ENCODE results near the gene RNF112. TPM values are rescaled to one million over a fixed set of nuclear protein-coding genes. Genes with fewer than 3 reads are reported as not detected.
A peak's percentile ranks its signal among the peaks of the same experiment; 100 is the strongest.

Gene RNF112
- total and polyA plus RNA-seq, 2 experiments from 2014 or later = 0.83 to 9.1 TPM

DNA sequence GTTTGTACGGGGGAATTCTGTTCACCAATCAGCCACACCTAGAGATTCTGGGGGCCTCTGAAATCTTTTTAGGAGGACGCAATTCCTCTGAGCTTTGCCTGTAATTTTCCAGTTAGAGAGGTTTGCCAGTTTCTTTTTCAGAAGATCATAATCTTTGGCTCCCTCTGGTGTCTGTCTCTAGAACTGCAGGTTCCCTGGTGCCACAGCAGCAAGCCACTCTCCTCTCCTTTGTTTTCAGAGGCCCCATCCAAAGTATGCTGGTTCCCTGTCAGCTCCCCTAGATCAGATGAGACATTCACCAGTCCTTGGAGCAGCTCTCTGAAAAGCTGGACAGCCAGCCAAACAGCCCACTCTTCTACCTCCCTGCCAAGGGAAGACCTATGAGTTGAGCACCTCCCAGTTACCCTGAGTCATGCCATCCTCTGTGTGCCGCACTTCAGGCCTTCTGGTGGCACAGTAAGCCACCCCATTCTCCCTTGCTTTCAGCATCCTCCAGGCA is 36.1 kb downstream of the RNF112 start:
- Histone ChIP-seq H3K27ac (peak overlapping the region; percentile 85), H3K9ac (peak overlapping the region; percentile 63)
- 24 to 28% methylated on average over 3 of the region's 3 CpGs for WGBS, 2 experiments (ENCODE audit: low coverage in 1 of 2, low lambda C conversion rate in 2 of 2, missing lambda C conversion rate in 2 of 2)

DNA sequence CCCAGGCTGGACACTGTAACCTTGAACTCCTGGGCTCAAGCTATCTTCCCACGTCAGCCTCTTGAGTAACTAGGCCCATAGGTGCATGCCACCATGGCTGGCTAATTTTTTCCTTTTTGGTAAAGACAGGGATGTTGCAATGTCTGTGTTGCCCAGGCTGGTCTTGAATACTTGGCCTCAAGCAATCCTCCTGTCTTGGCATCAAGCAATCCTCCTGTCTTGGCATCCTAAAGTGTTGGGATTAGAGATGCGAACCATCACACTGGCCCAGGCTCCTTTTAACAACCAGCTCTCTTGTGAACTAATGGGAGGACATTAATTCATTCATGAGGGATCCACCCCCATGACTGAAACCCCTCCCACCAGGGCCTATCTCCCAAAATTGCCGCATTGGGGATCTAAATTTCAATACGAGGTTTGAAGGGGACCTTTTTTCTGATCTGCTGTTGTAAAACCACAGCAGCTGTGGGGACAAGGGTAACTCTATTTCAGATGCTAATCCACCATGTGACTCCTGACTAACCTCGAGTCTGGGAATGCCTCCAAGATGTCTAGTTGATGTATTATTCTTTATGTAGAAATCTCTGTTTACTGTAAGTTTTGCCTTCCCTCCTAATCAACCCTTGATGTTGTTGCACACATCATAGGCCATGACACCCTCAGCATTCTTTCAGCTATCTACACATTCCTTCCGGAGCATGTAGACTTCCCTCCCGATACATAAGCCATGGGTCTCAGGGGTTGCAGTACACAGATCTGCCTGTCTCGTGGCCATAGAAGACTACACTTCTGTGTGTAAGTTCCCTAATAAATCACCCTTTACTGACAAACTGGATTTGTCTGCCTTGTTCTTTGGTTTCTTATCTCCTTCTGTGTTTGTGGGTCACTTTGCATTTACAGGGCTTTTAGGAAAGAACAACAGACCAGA is 37.6 kb downstream of the RNF112 start:
- peak; percentile 95 for DNase-seq
- WGBS, 2 experiments (ENCODE audit: low coverage in 1 of 2, low lambda C conversion rate in 2 of 2, missing lambda C conversion rate in 2 of 2) = 18 to 22% methylated on average over 8 of the region's 8 CpGs
- Histone ChIP-seq H3F3A (ENCODE audit: insufficient read depth) (peaks cover 25% of the 10 kb centered on the region), H3K27ac (peak overlapping the region; percentile 85), H3K4me3 (no peak overlapping the region), H3K9me3 (ENCODE audit: low read depth) (no peaks in the 10 kb centered on the region), H2AFZ (no peak overlapping the region), H3K4me2 (ENCODE audit: unreplicated experiment) (peak overlapping the region; percentile 57), H3K9ac (peak overlapping the region; percentile 63), H3K36me3 (ENCODE audit: low read depth) (no peaks in the 10 kb centered on the region), H3K9me2 (ENCODE audit: insufficient read depth) (no peaks in the 10 kb centered on the region), H3K79me2 (ENCODE audit: insufficient read depth) (no peaks in the 10 kb centered on the region), H3K27me3 (replicated peaks; ENCODE audit: insufficient read depth) (no peaks in the 10 kb centered on the region), H3K4me1 (ENCODE audit: insufficient read depth) (peaks cover 32% of the 10 kb centered on the region), H4K20me1 (ENCODE audit: insufficient read depth) (no peaks in the 10 kb centered on the region)
- in situ Hi-C loops (cut with MboI) = no loop called here
- peak; percentile 84; the same call in 1 of the 2 replicates for TF ChIP-seq EZH2phosphoT487 (IDR thresholded peaks at IDR 0.05; ENCODE audit: insufficient read depth, low read depth)
- TF ChIP-seq EZH2 (IDR thresholded peaks at IDR 0.05; ENCODE audit: insufficient read depth, poor library complexity, severe bottlenecking) = no peak

More for the DNA sequence above, 36.1 kb downstream of the RNF112 start:
- Histone ChIP-seq H3K4me2 (ENCODE audit: unreplicated experiment) (peak overlapping the region; percentile 67), H2AFZ (peak overlapping the region; percentile 86), H3K4me3 (peak overlapping the region; percentile 31; the same call in 1 of the 2 replicates), H3K9me3 (ENCODE audit: low read depth) (no peaks in the 10 kb centered on the region), H3K27me3 (replicated peaks; ENCODE audit: insufficient read depth) (no peaks in the 10 kb centered on the region), H4K20me1 (ENCODE audit: insufficient read depth) (no peaks in the 10 kb centered on the region), H3K79me2 (ENCODE audit: insufficient read depth) (no peaks in the 10 kb centered on the region), H3K9me2 (ENCODE audit: insufficient read depth) (no peaks in the 10 kb centered on the region), H3K4me1 (ENCODE audit: insufficient read depth) (peaks cover 32% of the 10 kb centered on the region), H3F3A (ENCODE audit: insufficient read depth) (peaks cover 25% of the 10 kb centered on the region), H3K36me3 (ENCODE audit: low read depth) (no peaks in the 10 kb centered on the region)
- no peak for TF ChIP-seq EZH2phosphoT487 (IDR thresholded peaks at IDR 0.05; ENCODE audit: insufficient read depth, low read depth)
- no peak for TF ChIP-seq EZH2 (IDR thresholded peaks at IDR 0.05; ENCODE audit: insufficient read depth, poor library complexity, severe bottlenecking)
- in situ Hi-C loops (cut with MboI) = no loop called here
- DNase-seq = peak; percentile 77

DNA sequence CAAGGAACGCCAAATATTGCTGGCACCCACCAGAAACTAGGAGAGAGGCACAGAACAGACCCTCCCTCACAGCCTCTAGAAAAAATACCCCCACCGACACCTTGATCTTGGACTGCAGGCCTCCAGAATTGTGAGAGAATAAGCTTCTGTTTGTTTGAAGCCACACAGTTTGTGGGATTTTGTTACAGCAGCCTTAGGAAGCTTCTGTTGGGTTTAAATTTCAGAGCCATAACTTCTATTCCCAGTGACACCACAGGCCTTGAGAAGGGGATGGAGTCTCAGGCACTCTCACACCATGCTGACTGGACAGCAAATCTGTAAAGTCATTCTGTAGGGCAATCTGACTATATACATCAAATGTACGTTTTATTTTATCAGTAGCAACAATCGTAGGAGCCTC is 38.6 kb downstream of the RNF112 start:
- Histone ChIP-seq H3K79me2 (ENCODE audit: insufficient read depth) (no peaks in the 10 kb centered on the region), H3K4me3 (no peak overlapping the region), H3K9ac (no peak overlapping the region), H3K9me3 (ENCODE audit: low read depth) (no peaks in the 10 kb centered on the region), H3K4me1 (ENCODE audit: insufficient read depth) (peaks cover 32% of the 10 kb centered on the region), H3K4me2 (ENCODE audit: unreplicated experiment) (no peak overlapping the region), H2AFZ (no peak overlapping the region), H3K27ac (no peak overlapping the region), H3K36me3 (ENCODE audit: low read depth) (no peaks in the 10 kb centered on the region), H3K9me2 (ENCODE audit: insufficient read depth) (no peaks in the 10 kb centered on the region), H3K27me3 (replicated peaks; ENCODE audit: insufficient read depth) (no peaks in the 10 kb centered on the region), H3F3A (ENCODE audit: insufficient read depth) (peaks cover 25% of the 10 kb centered on the region), H4K20me1 (ENCODE audit: insufficient read depth) (no peaks in the 10 kb centered on the region)
- in situ Hi-C loops (cut with MboI) = loop anchor here (5.0 kb wide), 1 partner anchor 82 kb away; no protein-coding TSS in a partner anchor
- no peak for DNase-seq
- no peak for TF ChIP-seq EZH2 (IDR thresholded peaks at IDR 0.05; ENCODE audit: insufficient read depth, poor library complexity, severe bottlenecking)
- TF ChIP-seq EZH2phosphoT487 (IDR thresholded peaks at IDR 0.05; ENCODE audit: insufficient read depth, low read depth) = no peak
- WGBS, 2 experiments (ENCODE audit: low coverage in 1 of 2, low lambda C conversion rate in 2 of 2, missing lambda C conversion rate in 2 of 2) = 89 to 96% methylated on average over 4 of the region's 4 CpGs

DNA sequence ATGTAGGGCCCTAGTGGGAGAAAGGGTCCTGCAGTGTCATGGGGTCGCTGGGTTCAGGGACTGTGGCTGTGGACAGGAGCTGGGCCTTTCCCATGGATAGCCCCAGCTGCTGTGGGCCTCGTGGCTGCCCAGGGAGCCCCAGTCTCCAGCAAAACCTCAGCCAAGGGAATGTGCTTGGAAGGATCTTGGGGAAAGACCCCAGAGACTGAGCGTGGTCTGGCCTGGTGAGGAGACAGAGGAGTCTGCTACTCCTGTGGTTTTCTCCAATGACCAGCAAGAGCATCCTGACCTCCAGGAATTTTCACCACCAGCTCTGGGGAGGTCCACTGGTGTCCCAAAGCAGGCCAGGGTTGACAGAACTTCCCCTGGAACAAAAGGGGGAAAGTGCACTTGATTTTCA is 42.3 kb downstream of the RNF112 start:
- Histone ChIP-seq H3K4me3 (no peak overlapping the region), H3K9ac (no peak overlapping the region), H4K20me1 (ENCODE audit: insufficient read depth) (no peaks in the 10 kb centered on the region), H3K27ac (no peak overlapping the region), H3F3A (ENCODE audit: insufficient read depth) (peaks cover 13% of the 10 kb centered on the region), H3K79me2 (ENCODE audit: insufficient read depth) (no peaks in the 10 kb centered on the region), H3K36me3 (ENCODE audit: low read depth) (no peaks in the 10 kb centered on the region), H3K4me1 (ENCODE audit: insufficient read depth) (peaks cover 13% of the 10 kb centered on the region), H3K9me2 (ENCODE audit: insufficient read depth) (no peaks in the 10 kb centered on the region), H2AFZ (no peak overlapping the region), H3K27me3 (replicated peaks; ENCODE audit: insufficient read depth) (peaks cover 13% of the 10 kb centered on the region; the same call in 1 of the 2 replicates), H3K4me2 (ENCODE audit: unreplicated experiment) (no peak overlapping the region), H3K9me3 (ENCODE audit: low read depth) (no peaks in the 10 kb centered on the region)
- DNase-seq = no peak
- in situ Hi-C loops (cut with MboI) = loop anchor here (5.0 kb wide), 1 partner anchor 86 kb away; no protein-coding TSS in a partner anchor
- TF ChIP-seq EZH2phosphoT487 (IDR thresholded peaks at IDR 0.05; ENCODE audit: insufficient read depth, low read depth) = no peak
- no peak for TF ChIP-seq EZH2 (IDR thresholded peaks at IDR 0.05; ENCODE audit: insufficient read depth, poor library complexity, severe bottlenecking)
- 63 to 68% methylated on average over 3 of the region's 3 CpGs for WGBS, 2 experiments (ENCODE audit: low coverage in 1 of 2, low lambda C conversion rate in 2 of 2, missing lambda C conversion rate in 2 of 2)

Data from GM23248 (cell line).